Keratinocyte (primary cell): Measurements from ENCODE around the gene CHD9. TPM values are rescaled to one million over a fixed set of nuclear protein-coding genes. Genes with fewer than 3 reads are reported as not detected.

Experiments
- DNase-seq: peaks from one replicate; pipeline ENCODE4 v3.0.0-alpha.2; 2011; ENCODE audit warnings: low read depth, missing footprints, low spot score
- FAIRE-seq: peaks from 2 replicates; lab custom pipeline; 2011; peaks lifted over from hg19 to GRCh38; lab: Jason Lieb, UNC
- H2AFZ ChIP-seq: 2 replicates; pipeline ENCODE4 v1.6.0; 2012; ENCODE audit warnings: low read length, control low read depth, inconsistent platforms; ENCODE audit not compliant: control insufficient read depth
- H3K27ac ChIP-seq: 2 replicates; pipeline ENCODE4 v1.5.1; 2011; ENCODE audit warnings: low read length; ENCODE audit not compliant: control insufficient read depth, insufficient read depth
- H3K27me3 ChIP-seq: 3 replicates; pipeline ENCODE4 v1.6.0; 2011; ENCODE audit warnings: low read length; ENCODE audit not compliant: control insufficient read depth, insufficient read depth; ENCODE audit errors: extremely low read depth
- H3K36me3 ChIP-seq, 2 experiments: 2 replicates in 1 of 2; 3 replicates in 1 of 2; pipeline ENCODE4 v1.5.1; 2011; ENCODE audit warnings: low read length in 2 of 2, mild to moderate bottlenecking in 1 of 2; ENCODE audit not compliant: control insufficient read depth in 2 of 2, insufficient read depth in 2 of 2; ENCODE audit errors: extremely low read depth in 1 of 2
- H3K4me1 ChIP-seq: 3 replicates; pipeline ENCODE4 v1.5.1; 2011; ENCODE audit warnings: low read length; ENCODE audit not compliant: control insufficient read depth, insufficient read depth; ENCODE audit errors: extremely low read depth
- H3K4me2 ChIP-seq: 3 replicates; pipeline ENCODE4 v1.6.0; 2011; ENCODE audit warnings: low read depth, low read length; ENCODE audit not compliant: control insufficient read depth, insufficient read depth; ENCODE audit errors: extremely low read depth
- H3K4me3 ChIP-seq, 3 experiments: fragments of 200-600 bp in 1 of 3; sonication (generic) in 1 of 3; 2 replicates in 2 of 3; 3 replicates in 1 of 3; pipeline ENCODE4 v1.5.1; 2011 to 2016; ENCODE audit warnings: low read length in 3 of 3, mild to moderate bottlenecking in 3 of 3, control low read depth in 2 of 3, inconsistent platforms in 1 of 3, low read depth in 1 of 3, mixed read lengths in 1 of 3, mixed run types in 1 of 3, moderate library complexity in 1 of 3; ENCODE audit not compliant: control insufficient read depth in 2 of 3, insufficient read depth in 2 of 3; ENCODE audit errors: extremely low read depth in 1 of 3
- H3K79me2 ChIP-seq: 2 replicates; pipeline ENCODE4 v1.6.0; 2012; ENCODE audit warnings: low read length; ENCODE audit not compliant: control insufficient read depth, insufficient read depth
- H3K9ac ChIP-seq: 3 replicates; pipeline ENCODE4 v1.6.0; 2011; ENCODE audit warnings: low read length; ENCODE audit not compliant: control insufficient read depth, insufficient read depth; ENCODE audit errors: extremely low read depth
- H3K9me1 ChIP-seq: 3 replicates; pipeline ENCODE4 v1.6.0; 2011; ENCODE audit warnings: low read length; ENCODE audit not compliant: control insufficient read depth, insufficient read depth; ENCODE audit errors: extremely low read depth
- H3K9me3 ChIP-seq: 2 replicates; pipeline ENCODE4 v1.5.1; 2012; ENCODE audit warnings: low read depth, low read length; ENCODE audit not compliant: control insufficient read depth
- H4K20me1 ChIP-seq: 3 replicates; pipeline ENCODE4 v1.6.0; 2011; ENCODE audit warnings: low read length; ENCODE audit not compliant: control insufficient read depth, insufficient read depth; ENCODE audit errors: extremely low read depth
- CTCF ChIP-seq, 3 experiments: IDR thresholded peaks in 1 of 3; conservative IDR thresholded peaks in 1 of 3; optimal IDR thresholded peaks in 1 of 3; 2 replicates in 2 of 3; 3 replicates in 1 of 3; pipeline versions ENCODE3 to v1.5.1; 2011; ENCODE audit warnings: low read length in 3 of 3, mild to moderate bottlenecking in 3 of 3, moderate library complexity in 2 of 3, control low read depth in 1 of 3, inconsistent platforms in 1 of 3; ENCODE audit not compliant: insufficient read depth in 2 of 3; ENCODE audit errors: extremely low read depth in 1 of 3
- EZH2 ChIP-seq: IDR thresholded peaks from one replicate; pipeline ENCODE4 v1.6.1; 2012; ENCODE audit warnings: inconsistent platforms, mild to moderate bottlenecking, low read length, moderate library complexity
- dilution Hi-C: fragments of 300-500 bp; cut with MboI; formaldehyde crosslinking; loops from one replicate; pipeline ENCODE4 v1.7.0; 2020; ENCODE audit warnings: low sequenced_read_pairs; ENCODE audit not compliant: extremely low pct_ligation_motif_present
- polyA plus RNA-seq, 5 experiments: library from polyadenylated mRNA; depleted of rRNA in 3 of 5; stranded (reverse) in 3 of 5; stranded (forward) in 1 of 5; unstranded in 1 of 5; fragments of >200 nt; gene quantifications; 1 replicate in 1 of 5; 2 replicates in 3 of 5; 3 replicates in 1 of 5; pipeline versions ENCODE4 v1.2.1 to v1.2.3, GENCODE V29; 2011 to 2012; ENCODE audit warnings: missing spikeins in 2 of 5, low read depth in 1 of 5, low replicate concordance in 1 of 5

The CHD9 gene
- polyA plus RNA-seq, 1 donor (not counting 4 experiments of a cell fraction or from before 2014, with no cell fraction given), result 32.8 TPM

- Histone ChIP-seq H3K9ac (no peak overlapping the region), H3K79me2 (peaks cover 16% of the 10 kb centered on the region), H4K20me1 (no peaks in the 10 kb centered on the region), H3K9me1 (no peaks in the 10 kb centered on the region), H3K4me2 (no peak overlapping the region), H3K36me3 (no peaks in the 10 kb centered on the region), H3K4me3 (no peak overlapping the region), H3K27ac (no peak overlapping the region), H3K9me3 (no peaks in the 10 kb centered on the region), H2AFZ (no peak overlapping the region), H3K4me1 (peaks cover 64% of the 10 kb centered on the region), H3K27me3 (no peaks in the 10 kb centered on the region)
- DNase-seq, result no peak
- TF ChIP-seq EZH2 (no peak), CTCF (optimal IDR thresholded peaks at IDR 0.05 in 1 of 3, IDR thresholded peaks at IDR 0.05 in 1 of 3, conservative IDR thresholded peaks at IDR 0.05 in 1 of 3; ENCODE audit: extremely low read depth in 1 of 3, insufficient read depth in 2 of 3, low read length in 3 of 3) (no peak)
- dilution Hi-C loops, result no loop called here
- FAIRE-seq, result peak; percentile 51
Observed at GRCh38 chr16:53089434-53090285, 34.9 kb downstream of the CHD9 start.

GRCh38 chr16:53090286-53090590 lies 35.4 kb downstream of the CHD9 start:
- dilution Hi-C loops, result no loop called here
- Histone ChIP-seq H3K9ac (peak overlapping the region; percentile 31), H3K27me3 (no peaks in the 10 kb centered on the region), H2AFZ (no peak overlapping the region), H3K36me3 (no peaks in the 10 kb centered on the region), H3K4me3 (no peak overlapping the region), H3K9me1 (no peaks in the 10 kb centered on the region), H3K4me1 (peaks cover 59% of the 10 kb centered on the region), H4K20me1 (no peaks in the 10 kb centered on the region), H3K4me2 (peak overlapping the region; percentile 78), H3K27ac (peak overlapping the region; percentile 66), H3K79me2 (peaks cover 20% of the 10 kb centered on the region), H3K9me3 (no peaks in the 10 kb centered on the region)
- TF ChIP-seq EZH2 (no peak), CTCF (optimal IDR thresholded peaks at IDR 0.05 in 1 of 3, IDR thresholded peaks at IDR 0.05 in 1 of 3, conservative IDR thresholded peaks at IDR 0.05 in 1 of 3; ENCODE audit: extremely low read depth in 1 of 3, insufficient read depth in 2 of 3, low read length in 3 of 3) (no peak)
- DNase-seq, result no peak
- peak; percentile 61 for FAIRE-seq
